ENCODE measurements around the gene NCAM1.

DNA sequence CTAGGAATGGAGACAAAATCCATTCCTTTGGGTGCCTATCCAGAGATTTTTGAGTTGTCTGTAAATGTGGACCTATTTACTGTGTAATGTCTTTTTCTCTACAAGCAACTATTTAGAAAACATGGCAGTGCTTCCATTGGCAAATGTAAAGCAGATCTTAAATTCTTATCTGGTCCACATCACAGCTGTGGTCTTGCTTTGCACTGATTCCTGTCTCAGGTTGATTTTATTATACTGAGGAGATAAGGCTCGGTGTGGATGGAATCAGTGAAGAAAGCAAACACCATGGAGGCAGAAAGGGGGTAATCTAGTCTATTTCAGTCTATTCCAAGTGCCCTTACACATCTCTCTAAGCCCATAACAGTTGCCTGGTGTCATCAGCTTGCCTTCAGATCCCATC lies 160.5 kb downstream of the NCAM1 start:
- no peak for TF ChIP-seq RAD21 (conservative IDR thresholded peaks at IDR 0.05 in 1 of 2, IDR thresholded peaks at IDR 0.05 in 1 of 2)
- no peak for TF ChIP-seq POLR2A (IDR thresholded peaks at IDR 0.05; ENCODE audit: low read length)

Data from A549 (cell line).